Measurements from ENCODE around the gene EPN3. TPM values are rescaled to one million over a fixed set of nuclear protein-coding genes. Genes with fewer than 3 reads are reported as not detected.

Gene EPN3
- total RNA-seq, 2 experiments from 2014 or later, result not detected

DNA sequence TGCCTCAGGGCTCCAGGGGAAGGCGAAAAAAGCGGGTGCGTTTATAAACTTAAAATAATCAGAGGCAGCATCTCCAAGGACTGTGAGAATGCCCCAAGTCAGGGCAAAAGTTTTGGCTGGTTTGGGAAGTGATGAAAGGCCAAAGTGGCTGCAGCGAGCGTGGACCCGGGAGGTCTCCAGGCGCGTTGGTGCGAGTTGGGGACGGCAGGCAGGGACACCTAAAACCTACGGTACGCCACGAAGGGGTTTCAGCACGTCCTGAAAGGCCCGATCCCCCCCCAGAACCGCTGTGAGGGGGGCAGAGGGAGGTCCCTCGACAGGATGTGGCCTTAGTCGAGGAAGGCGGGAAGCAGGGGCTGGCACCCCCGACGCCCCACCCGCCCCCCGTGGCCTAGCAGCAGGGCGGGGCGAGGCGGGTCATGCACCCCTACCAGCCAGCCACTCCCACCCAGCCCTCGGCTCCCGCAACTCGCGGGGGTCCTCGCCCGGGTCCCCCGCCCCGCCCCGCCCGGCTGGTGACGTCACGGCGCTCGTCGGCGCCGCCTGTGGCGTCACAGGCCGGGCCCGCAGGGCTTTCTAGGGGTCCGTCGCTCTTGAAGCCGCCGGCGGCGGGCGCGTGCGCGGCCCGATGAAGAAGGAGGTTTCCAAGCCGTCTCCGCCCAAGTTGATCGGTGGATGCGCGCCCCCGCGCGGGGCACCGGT, 24.5 kb upstream of the EPN3 start, which contains the start of gene MYCBPAP:
MYCBPAP (plus strand) TSS at position 569 of the 702 bp plus-strand sequence. CDS start 236 bp downstream, outside the sequence.
- CTCF ChIA-PET, result interaction anchor here (1.3 kb wide), 1 partner anchor 118 kb away, joined by 3 read pairs; no protein-coding TSS in a partner anchor

DNA sequence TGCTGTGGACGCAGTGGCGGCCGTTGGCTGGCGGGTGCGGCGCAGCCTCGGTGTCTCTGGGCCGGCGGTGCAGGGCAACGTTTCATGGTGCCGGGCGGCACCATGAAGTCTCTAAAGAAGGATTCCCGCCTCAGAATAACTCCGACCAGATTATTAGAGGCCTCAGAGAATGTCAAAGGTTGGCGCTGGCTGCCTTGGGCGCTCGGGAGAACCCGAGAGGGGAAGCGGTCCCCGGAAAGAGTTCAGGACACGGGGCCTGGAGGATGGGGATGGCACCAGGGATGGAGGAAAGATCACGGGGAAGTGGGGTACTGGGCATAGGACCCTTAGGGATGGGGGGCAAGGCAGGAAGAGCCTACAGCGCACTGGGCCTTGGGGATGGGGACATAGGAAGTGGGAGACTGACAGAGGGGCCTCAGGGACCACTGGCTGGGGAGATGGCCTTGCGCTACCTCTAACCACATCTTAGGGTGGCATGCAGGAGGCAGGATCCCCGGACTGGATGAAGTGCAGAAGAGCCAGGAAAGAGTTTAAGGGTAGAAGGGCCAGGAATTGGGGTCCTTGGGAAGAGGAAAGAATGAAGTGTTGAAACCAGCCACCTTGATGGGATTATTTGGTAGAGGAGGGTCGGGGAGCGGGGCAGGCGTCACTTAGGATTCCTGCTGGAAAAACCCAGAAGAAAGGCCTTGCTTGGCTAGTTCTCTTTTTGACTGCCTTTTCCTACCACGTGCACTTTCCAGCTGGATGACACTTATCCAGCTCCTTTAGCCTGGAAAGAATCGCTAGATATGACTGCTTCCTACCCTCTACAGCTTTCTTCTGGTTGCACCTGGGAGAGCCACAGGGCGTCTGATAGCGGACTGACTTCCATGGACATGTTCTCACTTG, 23.7 kb upstream of the EPN3 start:
- ChIA-PET POLR2A (no interaction called here), CTCF (interaction anchor here (0.9 to 1.1 kb wide), 4 partner anchors 25 to 146 kb away, joined by 3 read pairs; no protein-coding TSS in a partner anchor)

More for the DNA sequence above, 24.5 kb upstream of the EPN3 start, which contains the start of gene MYCBPAP:
- POLR2A ChIA-PET, result interaction anchor here (0.6 kb wide), 1 partner anchor 197 kb away, joined by 3 read pairs; no protein-coding TSS in a partner anchor

DNA sequence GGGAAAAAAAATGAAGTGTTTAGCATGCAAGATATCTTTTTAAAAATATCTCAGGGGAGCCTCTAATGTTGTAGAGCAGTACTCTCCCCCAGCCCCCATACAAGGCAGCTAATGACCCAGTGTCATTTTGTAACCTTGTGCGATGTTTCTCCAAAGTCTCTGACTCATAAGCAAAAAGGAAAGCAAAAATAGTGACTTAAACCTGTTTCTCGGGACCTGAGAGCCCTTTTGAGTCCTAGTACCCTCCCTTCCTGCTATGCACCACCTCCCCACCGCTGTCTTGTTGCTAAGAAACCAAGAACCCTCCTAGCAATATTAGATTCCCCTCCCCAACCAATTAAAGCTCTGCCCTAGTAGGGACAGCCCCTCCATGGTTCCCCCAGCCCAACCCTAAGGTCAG, 21.5 kb upstream of the EPN3 start:
- POLR2A ChIA-PET, result interaction anchor here (0.9 kb wide), 1 partner anchor 31 kb away, joined by 3 read pairs; no protein-coding TSS in a partner anchor
- CTCF ChIA-PET, result interaction anchor here (0.9 to 1.4 kb wide), 5 partner anchors 10 to 114 kb away, joined by 3 to 5 read pairs (median 4); partner anchors contain the start of gene LRRC59

DNA sequence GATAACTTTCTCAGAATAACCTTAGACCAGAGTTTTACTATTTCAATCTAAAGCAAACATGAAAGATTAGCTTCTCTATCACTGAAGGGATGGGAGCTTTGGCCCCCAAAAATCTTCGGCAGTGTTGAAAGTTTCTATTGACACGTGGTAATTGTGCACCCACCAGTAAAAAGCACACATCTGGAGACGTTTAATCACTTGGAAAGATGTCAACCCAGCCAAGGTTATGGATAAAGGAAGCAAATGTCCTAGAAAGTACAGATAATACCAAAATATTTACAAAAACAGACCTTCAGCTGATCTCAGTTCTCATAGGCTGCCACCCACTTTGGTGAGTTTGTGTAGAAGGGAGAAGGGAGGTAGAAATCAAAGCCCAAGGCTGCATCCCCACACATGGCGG, 19.0 kb upstream of the EPN3 start:
- CTCF ChIA-PET, result interaction anchor here (0.6 to 1.0 kb wide), 2 partner anchors 81 to 591 kb away, joined by 3 read pairs; no protein-coding TSS in a partner anchor

DNA sequence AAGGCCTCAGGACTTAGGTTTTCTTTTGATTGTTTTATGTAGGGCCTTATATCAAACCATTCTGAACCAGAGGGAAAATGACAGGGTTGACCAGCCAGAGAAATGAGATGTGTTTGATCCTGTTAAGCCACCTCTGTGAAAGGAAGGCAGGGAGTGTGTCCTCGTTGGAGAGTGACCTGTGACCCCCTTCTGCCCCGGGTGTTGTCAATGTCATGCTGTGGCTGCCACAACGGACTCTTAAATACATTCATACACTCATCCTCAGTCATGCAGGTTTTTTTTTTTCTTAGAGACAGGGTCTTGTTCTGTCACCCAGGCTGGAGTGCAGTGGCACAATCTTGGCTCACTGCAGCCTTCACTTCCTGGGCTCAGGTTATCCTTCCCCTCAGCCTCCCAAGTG, 18.1 kb upstream of the EPN3 start:
- CTCF ChIA-PET, result no interaction called here
- POLR2A ChIA-PET, result no interaction called here

More for the DNA sequence above, 19.0 kb upstream of the EPN3 start:
- POLR2A ChIA-PET, result no interaction called here

DNA sequence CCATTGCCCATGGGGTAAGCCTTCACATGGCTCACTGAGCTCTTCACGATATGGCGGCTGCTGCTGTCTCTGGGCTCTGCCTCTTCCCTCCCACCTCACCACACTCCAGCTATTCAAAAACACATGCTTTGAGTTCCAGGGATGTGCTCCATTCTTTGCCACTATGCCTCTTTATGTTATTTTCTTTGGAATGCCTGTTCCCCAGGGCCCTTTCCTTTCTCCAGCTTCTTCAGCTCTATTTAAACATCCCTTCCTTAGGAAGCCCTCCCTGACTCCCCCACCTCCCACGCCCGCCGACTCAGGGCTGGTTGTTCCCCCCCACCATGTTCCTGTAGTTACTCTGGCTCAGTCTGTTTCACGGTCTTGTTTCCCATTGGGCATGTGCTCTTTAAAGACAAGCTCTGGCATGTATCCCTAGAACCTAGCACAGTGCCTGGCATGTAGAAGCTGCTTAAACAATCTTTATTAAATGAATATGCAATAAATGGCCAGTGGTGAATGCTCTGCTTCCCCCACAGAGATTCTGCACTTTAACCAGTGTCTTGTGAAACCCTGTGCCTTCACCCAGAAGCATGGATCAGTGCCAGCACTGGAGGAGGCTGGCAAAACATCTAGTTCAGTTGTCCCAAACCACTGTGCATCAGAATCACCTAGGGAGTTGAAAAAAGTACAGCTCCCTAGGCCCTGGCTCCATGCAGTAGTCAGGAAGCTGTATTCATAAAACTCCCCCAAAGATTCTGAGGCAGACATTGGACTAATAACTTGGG, 17.4 kb upstream of the EPN3 start:
- CTCF ChIA-PET, result no interaction called here
- POLR2A ChIA-PET, result no interaction called here

DNA sequence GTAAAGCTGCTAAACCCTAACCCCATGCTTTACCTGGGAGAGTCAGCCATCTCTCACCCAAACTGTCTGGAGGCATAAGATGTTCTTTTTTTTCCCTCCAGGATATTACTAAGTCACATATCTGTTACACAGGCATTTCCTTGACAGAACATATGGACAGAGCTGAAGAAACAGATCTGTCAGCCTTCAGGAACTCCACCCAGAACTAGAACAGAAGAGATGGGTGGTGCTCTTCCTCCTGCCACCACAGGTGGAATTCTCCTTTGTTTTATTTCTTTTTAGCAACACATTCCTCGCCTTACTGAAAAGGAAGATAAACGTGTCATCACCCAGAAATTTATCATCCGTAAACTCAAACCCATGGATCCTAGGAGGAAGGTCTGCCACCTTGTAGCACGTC, 15.5 kb upstream of the EPN3 start:
- POLR2A ChIA-PET, result no interaction called here
- CTCF ChIA-PET, result interaction anchor here (0.5 kb wide), 1 partner anchor 263 kb away, joined by 3 read pairs; no protein-coding TSS in a partner anchor

DNA sequence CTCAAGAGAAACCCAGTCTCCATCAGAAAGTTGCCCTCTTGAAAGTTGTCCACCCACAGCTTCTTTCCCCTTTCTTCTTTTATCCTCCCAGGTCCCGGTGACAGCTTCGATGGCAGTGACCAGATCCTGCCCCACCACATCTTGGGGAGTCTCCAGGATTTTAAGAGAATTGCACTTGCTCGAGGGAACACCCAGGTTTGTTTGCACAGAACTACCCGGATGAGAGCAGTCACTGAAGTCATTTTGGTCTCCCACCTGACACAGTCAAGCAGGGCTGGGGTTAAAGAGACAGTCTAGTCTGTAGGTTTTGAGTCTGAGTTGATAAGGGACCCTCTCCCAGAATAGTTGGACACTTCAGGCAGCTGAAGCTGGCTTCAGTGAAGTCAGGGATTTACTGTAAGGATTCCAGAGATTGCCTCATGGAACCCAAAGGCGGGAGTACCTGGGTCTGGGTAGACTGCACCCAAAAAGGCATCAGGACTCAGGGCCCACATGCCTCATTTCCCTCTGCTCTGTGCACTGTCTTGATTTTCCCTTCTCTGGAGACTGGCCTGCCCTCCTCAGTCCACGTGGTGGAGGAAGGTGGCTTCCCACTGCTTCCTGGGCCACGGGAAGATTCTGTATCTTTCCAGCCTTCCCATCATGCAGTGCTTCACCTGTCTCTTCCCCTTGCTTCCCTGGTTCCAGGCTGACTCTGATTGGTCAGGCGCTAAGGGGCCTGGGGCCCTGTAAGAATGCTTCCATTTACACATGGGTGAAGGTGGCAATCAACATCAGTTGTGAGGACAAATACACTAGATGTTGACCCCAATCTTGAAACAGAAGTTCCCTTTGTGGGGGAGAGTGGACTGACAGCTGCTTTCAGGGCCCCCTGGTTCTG, 14.8 kb upstream of the EPN3 start:
- ChIA-PET POLR2A (interaction anchor here (0.6 kb wide), 1 partner anchor 14 kb away, joined by 9 read pairs; no protein-coding TSS in a partner anchor), CTCF (interaction anchor here (0.5 kb wide), 1 partner anchor 263 kb away, joined by 3 read pairs; no protein-coding TSS in a partner anchor)

DNA sequence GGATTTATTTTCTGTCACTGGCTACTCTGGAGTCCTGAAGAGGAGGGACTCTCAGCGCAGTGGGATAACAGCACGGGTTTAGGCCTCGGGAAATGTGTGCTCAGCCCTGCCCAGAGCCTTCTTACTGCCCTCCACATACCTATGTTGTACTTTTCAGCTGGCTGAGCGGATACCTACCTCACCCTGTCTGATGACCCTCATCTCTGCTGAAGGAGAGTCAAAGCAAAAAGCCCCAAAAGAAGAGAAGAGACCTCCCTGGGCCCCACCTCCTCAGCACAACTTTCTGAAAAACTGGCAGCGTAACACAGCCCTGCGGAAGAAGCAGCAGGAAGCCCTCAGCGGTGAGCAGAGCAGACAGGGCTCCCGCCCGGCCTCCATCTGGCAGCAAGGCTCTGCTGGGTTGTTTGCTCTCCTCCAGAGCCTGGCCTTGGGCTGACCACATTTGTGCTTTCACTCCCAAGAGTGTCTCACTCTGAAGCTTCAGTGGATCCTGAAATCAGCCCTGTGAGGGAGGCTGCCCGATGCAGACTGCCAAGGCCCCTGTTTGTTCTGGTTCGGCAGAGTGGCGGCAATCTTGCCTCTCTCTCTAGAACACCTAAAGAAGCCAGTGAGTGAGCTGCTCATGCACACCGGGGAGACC, 14.0 kb upstream of the EPN3 start:
- CTCF ChIA-PET, result interaction anchor here (1.1 kb wide), 1 partner anchor 13 kb away, joined by 3 read pairs; no protein-coding TSS in a partner anchor
- POLR2A ChIA-PET, result no interaction called here

DNA sequence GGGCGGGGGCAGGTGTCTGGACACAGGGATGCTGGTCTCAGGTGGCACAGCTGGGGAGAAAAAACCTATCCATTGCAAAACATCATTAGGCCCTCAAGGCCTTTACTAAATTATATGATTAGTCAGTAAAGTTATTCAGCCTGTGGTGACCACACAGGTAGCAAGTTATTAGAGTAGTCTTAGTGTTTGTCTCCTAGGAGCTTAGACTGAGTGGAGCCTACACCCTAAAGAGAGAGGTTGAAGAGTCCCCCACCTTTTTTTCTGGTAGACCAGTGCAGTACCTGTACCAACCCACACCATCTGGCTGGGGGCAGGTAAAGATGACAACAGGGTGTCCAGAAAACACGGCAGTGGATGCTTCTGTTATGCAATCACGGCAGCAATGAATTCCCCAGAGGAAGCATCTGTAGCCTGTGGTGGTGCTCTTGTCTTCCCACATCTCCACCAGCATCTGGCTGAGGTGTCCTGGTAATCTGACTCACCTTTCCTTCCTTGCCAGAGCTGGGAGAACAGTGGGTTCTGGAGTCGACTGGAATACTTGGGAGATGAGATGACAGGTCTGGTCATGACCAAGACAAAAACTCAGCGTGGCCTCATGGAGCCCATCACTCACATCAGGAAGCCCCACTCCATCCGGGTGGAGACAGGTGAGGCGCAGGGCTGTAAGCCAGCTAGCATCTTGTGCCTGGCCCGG, 13.2 kb upstream of the EPN3 start:
- POLR2A ChIA-PET, result no interaction called here
- CTCF ChIA-PET, result interaction anchor here (1.1 to 1.4 kb wide), 2 partner anchors 12 to 14 kb away, joined by 3 to 4 read pairs; no protein-coding TSS in a partner anchor

DNA sequence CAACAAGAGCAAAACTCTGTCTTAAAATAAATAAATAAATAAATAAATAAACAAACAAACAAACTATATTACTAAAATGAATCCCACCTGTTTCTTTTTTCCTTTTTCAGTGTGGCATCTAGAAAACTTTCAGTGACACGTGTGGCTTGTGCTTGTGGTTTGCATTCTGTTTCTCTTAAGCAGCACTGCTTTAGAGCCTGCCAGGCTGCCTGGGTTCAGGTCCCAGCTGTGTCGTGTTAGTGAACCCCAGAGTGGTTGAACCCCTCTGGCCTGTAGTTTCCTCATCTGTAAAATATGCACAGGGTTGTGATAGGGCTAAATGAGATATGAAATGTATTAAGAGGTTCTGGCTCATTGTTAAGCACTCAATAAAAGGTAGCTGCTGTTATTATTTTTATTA, 12.1 kb upstream of the EPN3 start:
- ChIA-PET CTCF (interaction anchor here (1.4 to 1.7 kb wide), 2 partner anchors 16 to 37 kb away, joined by 4 to 5 read pairs; no protein-coding TSS in a partner anchor), POLR2A (no interaction called here)

DNA sequence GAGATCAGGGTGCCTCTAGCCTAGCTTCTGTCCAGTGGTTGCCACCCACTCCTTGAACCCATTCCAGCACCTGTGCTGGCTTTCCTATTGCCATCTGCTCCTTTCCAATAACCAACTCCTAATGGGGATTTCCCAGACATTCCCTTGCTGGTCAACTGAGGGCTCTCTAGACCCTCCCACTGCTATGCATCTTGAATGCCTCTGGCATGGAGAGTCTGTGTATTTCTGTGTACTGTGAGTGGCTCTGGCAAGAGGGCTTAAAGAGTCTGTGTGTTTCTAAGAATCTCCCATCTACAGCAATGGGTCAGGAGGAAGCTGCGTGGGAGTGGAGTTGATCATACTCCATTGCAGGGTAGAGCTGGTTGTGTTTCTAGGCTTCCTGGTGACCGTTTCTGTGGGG, 11.0 kb upstream of the EPN3 start:
- ChIA-PET CTCF (interaction anchor here (1.7 kb wide), 1 partner anchor 38 kb away, joined by 5 read pairs; no protein-coding TSS in a partner anchor), POLR2A (no interaction called here)

DNA sequence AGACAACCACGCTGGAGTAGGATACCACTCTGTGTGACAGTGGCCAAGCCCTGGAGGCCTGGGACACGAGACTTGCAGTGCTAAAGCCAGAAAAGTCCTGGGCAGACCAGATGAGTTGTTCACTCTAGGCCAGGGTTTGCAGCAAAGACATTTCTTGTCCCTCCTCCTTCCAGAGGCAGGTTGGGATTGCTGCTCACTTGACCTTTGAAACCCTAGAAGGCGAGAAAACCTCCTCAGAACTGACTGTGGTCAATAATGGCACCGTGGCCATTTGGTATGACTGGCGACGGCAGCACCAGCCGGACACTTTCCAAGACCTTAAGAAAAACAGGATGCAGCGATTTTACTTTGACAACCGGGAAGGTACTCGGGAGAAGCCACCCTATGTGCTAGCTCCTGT, 9.8 kb upstream of the EPN3 start:
- POLR2A ChIA-PET, result no interaction called here
- CTCF ChIA-PET, result no interaction called here

DNA sequence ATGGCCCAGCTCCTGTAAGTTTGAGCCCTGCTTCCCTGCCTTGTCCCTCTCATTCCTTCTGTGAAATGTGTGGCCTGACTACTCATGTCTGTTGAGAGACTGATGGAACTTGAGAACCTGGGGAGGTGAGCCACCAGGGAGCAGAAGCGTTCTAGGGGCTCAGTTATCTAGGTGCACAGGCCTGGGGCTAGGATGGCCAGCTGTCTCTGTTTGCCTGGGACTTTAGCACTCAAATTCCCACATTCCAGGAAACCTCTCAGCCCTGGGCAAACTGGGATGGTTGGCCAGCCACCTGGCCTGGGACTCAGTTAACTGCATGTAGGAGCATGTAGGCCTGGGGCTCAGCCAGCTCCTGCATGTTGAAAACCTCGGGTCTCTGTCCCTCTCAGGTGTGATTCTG, 9.3 kb upstream of the EPN3 start:
- ChIA-PET CTCF (no interaction called here), POLR2A (no interaction called here)

DNA sequence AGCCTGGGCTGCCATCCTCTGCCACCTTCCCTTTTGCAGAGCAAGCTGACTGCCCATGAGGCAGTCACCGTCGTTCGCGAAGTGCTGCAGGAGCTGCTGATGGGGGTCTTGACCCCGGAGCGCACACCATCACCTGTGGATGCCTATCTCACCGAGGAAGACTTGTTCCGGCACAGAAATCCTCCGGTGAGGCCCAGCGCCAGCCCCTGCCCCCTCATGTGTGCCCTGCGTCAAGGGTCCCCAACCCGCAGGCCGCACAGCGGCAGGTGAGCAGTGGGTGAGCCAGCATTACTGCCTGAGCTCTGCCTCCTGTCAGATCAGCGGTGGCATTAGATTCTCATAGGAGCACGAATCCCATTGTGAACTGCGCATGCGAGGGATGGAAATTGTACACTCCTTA, 7.7 kb upstream of the EPN3 start:
- POLR2A ChIA-PET, result no interaction called here
- CTCF ChIA-PET, result no interaction called here

DNA sequence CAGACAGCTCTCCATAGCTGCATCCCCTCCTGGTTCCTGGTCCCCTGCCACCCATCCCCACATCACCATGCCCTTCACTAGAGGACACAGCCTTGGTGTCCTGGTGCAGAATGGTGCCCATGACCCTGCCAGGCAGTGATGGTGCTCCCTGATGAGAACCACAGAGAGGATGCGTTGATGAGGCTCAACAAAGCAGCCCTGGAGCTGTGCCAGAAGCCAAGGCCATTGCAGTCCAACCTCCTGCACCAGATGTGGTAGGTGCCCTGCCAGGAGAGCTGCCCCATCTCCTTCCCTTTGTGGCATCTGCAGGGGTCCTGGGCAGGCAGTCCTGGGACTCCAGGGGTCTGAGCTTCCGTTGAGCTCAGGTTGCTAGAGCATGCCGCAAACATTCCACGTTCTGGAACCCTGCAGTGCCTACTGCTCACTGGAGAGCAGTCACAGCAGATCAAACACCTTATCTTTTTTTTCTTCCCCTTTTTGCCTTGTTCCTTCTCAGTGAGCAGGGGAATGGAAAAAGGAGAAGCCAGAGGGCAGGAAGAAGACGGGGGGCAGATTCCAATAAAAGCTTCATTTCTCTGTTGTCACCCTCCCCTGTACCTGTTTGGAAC, 5.3 kb upstream of the EPN3 start:
- POLR2A ChIA-PET, result no interaction called here
- CTCF ChIA-PET, result interaction anchor here (0.5 to 1.3 kb wide), 2 partner anchors 44 to 667 kb away, joined by 3 read pairs; no protein-coding TSS in a partner anchor
